DOHH2 (cell line): ENCODE measurements around the gene OXLD1.

ENCODE experiments used
- H3F3A ChIP-seq: fragments of 200-600 bp; sonication (generic), shearing (Covaris generic); 2 replicates; pipeline ENCODE4 v1.6.0; 2016; ENCODE audit warnings: antibody characterized with exemption, mild to moderate bottlenecking; ENCODE audit not compliant: control insufficient read depth, insufficient read depth
- H3K27ac ChIP-seq: fragments of 200-600 bp; sonication (generic); 2 replicates; pipeline ENCODE4 v1.5.1; 2014; ENCODE audit warnings: low read depth, mild to moderate bottlenecking, low read length, moderate library complexity
- H3K27me3 ChIP-seq: fragments of 200-600 bp; sonication (generic); 2 replicates; pipeline ENCODE4 v1.6.1; 2014; ENCODE audit warnings: mild to moderate bottlenecking, low read length, mixed read lengths; ENCODE audit not compliant: control insufficient read depth
- H3K36me3 ChIP-seq: fragments of 200-600 bp; sonication (generic); 2 replicates; pipeline ENCODE4 v1.6.1; 2014; ENCODE audit warnings: mild to moderate bottlenecking, low read length, moderate library complexity, mixed read lengths; ENCODE audit not compliant: control insufficient read depth
- H3K4me1 ChIP-seq: fragments of 200-600 bp; sonication (generic); 2 replicates; pipeline ENCODE4 v1.6.1; 2014; ENCODE audit warnings: mild to moderate bottlenecking, low read length, mixed read lengths; ENCODE audit not compliant: control insufficient read depth
- H3K4me2 ChIP-seq: fragments of 200-600 bp; sonication (generic); 2 replicates; pipeline ENCODE4 v1.6.0; 2014; ENCODE audit warnings: mild to moderate bottlenecking, low read length, moderate library complexity
- H3K4me3 ChIP-seq: fragments of 200-600 bp; sonication (generic); 2 replicates; pipeline ENCODE4 v1.5.1; 2014; ENCODE audit warnings: mild to moderate bottlenecking, low read length, mixed read lengths
- H3K79me2 ChIP-seq: fragments of 200-600 bp; sonication (generic); 2 replicates; pipeline ENCODE4 v1.6.1; 2014; ENCODE audit warnings: mild to moderate bottlenecking, low read length, mixed read lengths; ENCODE audit not compliant: control insufficient read depth
- H3K9me2 ChIP-seq: fragments of 200-600 bp; sonication (generic); replicated peaks from 2 replicates; pipeline ENCODE4 v1.6.1; 2014; ENCODE audit warnings: mild to moderate bottlenecking, low read length, mixed read lengths; ENCODE audit not compliant: control insufficient read depth
- H3K9me3 ChIP-seq: fragments of 200-600 bp; sonication (generic); 2 replicates; pipeline ENCODE4 v1.6.1; 2014; ENCODE audit warnings: antibody characterized with exemption, low read length, mixed read lengths; ENCODE audit not compliant: control insufficient read depth, insufficient read depth
- H4K20me1 ChIP-seq: fragments of 200-600 bp; sonication (generic); 2 replicates; pipeline ENCODE4 v1.6.0; 2014; ENCODE audit warnings: low read depth, mild to moderate bottlenecking, antibody characterized with exemption, low read length, moderate library complexity; ENCODE audit not compliant: control insufficient read depth, insufficient read depth
- CTCF ChIP-seq: fragments of 200-600 bp; sonication (generic); IDR thresholded peaks from one replicate; pipeline ENCODE4 v1.5.1; 2014; ENCODE audit warnings: antibody characterized with exemption, mild to moderate bottlenecking, low read depth, low read length; ENCODE audit not compliant: poor library complexity, severe bottlenecking
- EZH2phosphoT487 ChIP-seq: fragments of 200-600 bp; sonication (generic); IDR thresholded peaks from 2 replicates; pipeline ENCODE4 v1.6.1; 2017; ENCODE audit warnings: borderline replicate concordance, mild to moderate bottlenecking, antibody characterized with exemption, low read length, moderate library complexity, mixed read lengths

The OXLD1 gene

GRCh38 chr17:81691196-81691595 lies 24.8 kb upstream of the OXLD1 start:
- Histone ChIP-seq H3K27ac (no peak overlapping the region), H3K4me1 (no peaks in the 10 kb centered on the region), H3K4me3 (no peak overlapping the region), H3K36me3 (peaks cover 97% of the 10 kb centered on the region), H3K79me2 (peaks cover 40% of the 10 kb centered on the region), H3K9me3 (no peaks in the 10 kb centered on the region), H3K27me3 (no peaks in the 10 kb centered on the region), H4K20me1 (peaks cover 3% of the 10 kb centered on the region; the same call in 1 of the 2 replicates), H3K9me2 (no peaks in the 10 kb centered on the region), H3F3A (no peaks in the 10 kb centered on the region), H3K4me2 (no peak overlapping the region)
- TF ChIP-seq CTCF (no peak), EZH2phosphoT487 (no peak)

GRCh38 chr17:81690549-81690948 lies 24.1 kb upstream of the OXLD1 start:
- no peaks in the 10 kb centered on the region for H3F3A ChIP-seq
- peaks cover 3% of the 10 kb centered on the region for H3K4me1 ChIP-seq
- TF ChIP-seq CTCF = no peak
- TF ChIP-seq EZH2phosphoT487 = no peak
- no peaks in the 10 kb centered on the region for H3K9me2 ChIP-seq
- H3K79me2 ChIP-seq = peaks cover 43% of the 10 kb centered on the region
- no peaks in the 10 kb centered on the region for H3K9me3 ChIP-seq
- no peak overlapping the region for H3K27ac ChIP-seq
- peaks cover 4% of the 10 kb centered on the region; the same call in 1 of the 2 replicates for H4K20me1 ChIP-seq
- no peak overlapping the region for H3K4me3 ChIP-seq
- H3K4me2 ChIP-seq = no peak overlapping the region
- no peaks in the 10 kb centered on the region for H3K27me3 ChIP-seq
- peaks cover 97% of the 10 kb centered on the region for H3K36me3 ChIP-seq

- Histone ChIP-seq H4K20me1 (peaks cover 9% of the 10 kb centered on the region; the same call in 1 of the 2 replicates), H3K4me1 (peaks cover 7% of the 10 kb centered on the region), H3K27ac (no peak overlapping the region), H3K9me3 (no peaks in the 10 kb centered on the region), H3F3A (no peaks in the 10 kb centered on the region), H3K9me2 (no peaks in the 10 kb centered on the region), H3K4me2 (no peak overlapping the region), H3K4me3 (no peak overlapping the region), H3K27me3 (no peaks in the 10 kb centered on the region), H3K79me2 (peaks cover 46% of the 10 kb centered on the region), H3K36me3 (peaks cover 97% of the 10 kb centered on the region)
- TF ChIP-seq EZH2phosphoT487 (no peak), CTCF (no peak)
Observed at GRCh38 chr17:81690066-81690465, 23.7 kb upstream of the OXLD1 start.

- no peak overlapping the region for H3K27ac ChIP-seq
- no peaks in the 10 kb centered on the region for H3K9me2 ChIP-seq
- no peaks in the 10 kb centered on the region for H3K9me3 ChIP-seq
- no peak overlapping the region for H3K4me3 ChIP-seq
- H3K4me1 ChIP-seq = peaks cover 14% of the 10 kb centered on the region
- peaks cover 94% of the 10 kb centered on the region for H3K36me3 ChIP-seq
- TF ChIP-seq EZH2phosphoT487 = no peak
- TF ChIP-seq CTCF = no peak
- no peaks in the 10 kb centered on the region for H3F3A ChIP-seq
- no peaks in the 10 kb centered on the region for H3K27me3 ChIP-seq
- peaks cover 56% of the 10 kb centered on the region for H3K79me2 ChIP-seq
- H3K4me2 ChIP-seq = no peak overlapping the region
- H4K20me1 ChIP-seq = peaks cover 13% of the 10 kb centered on the region; the same call in 1 of the 2 replicates
Observed at GRCh38 chr17:81688616-81689015, 22.2 kb upstream of the OXLD1 start.
